Measurements from ENCODE around the gene SGCE. TPM values are rescaled to one million over a fixed set of nuclear protein-coding genes. Genes with fewer than 3 reads are reported as not detected.

SGCE gene
- total and polyA plus RNA-seq, 2 experiments from 2014 or later = 46.1 to 54.8 TPM

DNA sequence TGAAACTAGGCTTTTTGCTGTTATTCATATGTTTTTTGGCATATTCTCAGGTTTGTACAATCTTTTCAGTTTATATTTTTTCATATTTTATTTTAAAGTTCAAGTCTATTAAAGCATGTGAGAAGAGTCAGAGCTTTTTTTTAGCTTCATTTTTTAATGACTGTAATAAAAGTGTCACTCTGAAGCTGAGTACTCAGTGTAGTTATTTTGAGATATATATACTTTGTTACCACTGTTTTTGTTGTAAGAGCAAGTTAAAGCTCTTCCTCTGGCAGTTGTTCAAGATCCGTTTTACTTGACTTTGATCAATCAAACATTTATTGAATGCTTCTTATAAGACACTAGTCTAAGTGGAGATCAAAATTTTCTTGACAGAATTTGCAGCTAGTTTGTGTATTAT, 108.8 kb downstream of the SGCE start:
- Histone ChIP-seq H3K4me1 (ENCODE audit: insufficient read depth) (no peaks in the 10 kb centered on the region), H3K4me2 (no peak overlapping the region), H3K9me2 (ENCODE audit: insufficient read depth) (no peaks in the 10 kb centered on the region), H2AFZ (no peak overlapping the region), H3K27ac (ENCODE audit: low read depth) (no peak overlapping the region), H3K79me2 (replicated peaks; ENCODE audit: insufficient read depth) (no peaks in the 10 kb centered on the region), H3K4me3 (no peak overlapping the region), H3F3A (replicated peaks; ENCODE audit: low read depth) (no peaks in the 10 kb centered on the region), H3K36me3 (ENCODE audit: insufficient read depth) (no peaks in the 10 kb centered on the region), H3K27me3 (ENCODE audit: insufficient read depth) (no peaks in the 10 kb centered on the region), H4K20me1 (replicated peaks; ENCODE audit: insufficient read depth) (no peaks in the 10 kb centered on the region)
- DNase-seq (ENCODE audit: low spot score) = no peak
- peaks cover 4% of the 10 kb centered on the region for H3K27me3 Mint-ChIP-seq (ENCODE audit: insufficient read depth, low read depth, poor library complexity)
- no peak overlapping the region for H3K27ac Mint-ChIP-seq
- H3K4me3 Mint-ChIP-seq = no peak overlapping the region
- H3K36me3 Mint-ChIP-seq (ENCODE audit: low read depth) = no peaks in the 10 kb centered on the region; the same call in 2 of the 3 replicates
- no peak for ATAC-seq
- TF ChIP-seq CREB1 (CRISPR knock-in tag; IDR thresholded peaks at IDR 0.05; ENCODE audit: low read depth) = no peak
- TF ChIP-seq, protein P1, sequence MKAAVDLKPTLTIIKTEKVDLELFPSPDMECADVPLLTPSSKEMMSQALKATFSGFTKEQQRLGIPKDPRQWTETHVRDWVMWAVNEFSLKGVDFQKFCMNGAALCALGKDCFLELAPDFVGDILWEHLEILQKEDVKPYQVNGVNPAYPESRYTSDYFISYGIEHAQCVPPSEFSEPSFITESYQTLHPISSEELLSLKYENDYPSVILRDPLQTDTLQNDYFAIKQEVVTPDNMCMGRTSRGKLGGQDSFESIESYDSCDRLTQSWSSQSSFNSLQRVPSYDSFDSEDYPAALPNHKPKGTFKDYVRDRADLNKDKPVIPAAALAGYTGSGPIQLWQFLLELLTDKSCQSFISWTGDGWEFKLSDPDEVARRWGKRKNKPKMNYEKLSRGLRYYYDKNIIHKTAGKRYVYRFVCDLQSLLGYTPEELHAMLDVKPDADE (IDR thresholded peaks at IDR 0.05) = no peak
- TF ChIP-seq ZNF114 (CRISPR knock-in tag; IDR thresholded peaks at IDR 0.05) = no peak
- TF ChIP-seq, protein P2, sequence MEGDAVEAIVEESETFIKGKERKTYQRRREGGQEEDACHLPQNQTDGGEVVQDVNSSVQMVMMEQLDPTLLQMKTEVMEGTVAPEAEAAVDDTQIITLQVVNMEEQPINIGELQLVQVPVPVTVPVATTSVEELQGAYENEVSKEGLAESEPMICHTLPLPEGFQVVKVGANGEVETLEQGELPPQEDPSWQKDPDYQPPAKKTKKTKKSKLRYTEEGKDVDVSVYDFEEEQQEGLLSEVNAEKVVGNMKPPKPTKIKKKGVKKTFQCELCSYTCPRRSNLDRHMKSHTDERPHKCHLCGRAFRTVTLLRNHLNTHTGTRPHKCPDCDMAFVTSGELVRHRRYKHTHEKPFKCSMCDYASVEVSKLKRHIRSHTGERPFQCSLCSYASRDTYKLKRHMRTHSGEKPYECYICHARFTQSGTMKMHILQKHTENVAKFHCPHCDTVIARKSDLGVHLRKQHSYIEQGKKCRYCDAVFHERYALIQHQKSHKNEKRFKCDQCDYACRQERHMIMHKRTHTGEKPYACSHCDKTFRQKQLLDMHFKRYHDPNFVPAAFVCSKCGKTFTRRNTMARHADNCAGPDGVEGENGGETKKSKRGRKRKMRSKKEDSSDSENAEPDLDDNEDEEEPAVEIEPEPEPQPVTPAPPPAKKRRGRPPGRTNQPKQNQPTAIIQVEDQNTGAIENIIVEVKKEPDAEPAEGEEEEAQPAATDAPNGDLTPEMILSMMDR (conservative IDR thresholded peaks at IDR 0.05; ENCODE audit: low read depth in 2 of 2) = no peak
- TF ChIP-seq POLR2AphosphoS5 (IDR thresholded peaks at IDR 0.05; ENCODE audit: low read depth) = no peak
- TF ChIP-seq EZH2 (IDR thresholded peaks at IDR 0.05; ENCODE audit: low read depth, unreplicated experiment) = no peak
- no peak for TF ChIP-seq ZNF331 (CRISPR knock-in tag; IDR thresholded peaks at IDR 0.05; ENCODE audit: low read depth)
- TF ChIP-seq, protein P3, sequence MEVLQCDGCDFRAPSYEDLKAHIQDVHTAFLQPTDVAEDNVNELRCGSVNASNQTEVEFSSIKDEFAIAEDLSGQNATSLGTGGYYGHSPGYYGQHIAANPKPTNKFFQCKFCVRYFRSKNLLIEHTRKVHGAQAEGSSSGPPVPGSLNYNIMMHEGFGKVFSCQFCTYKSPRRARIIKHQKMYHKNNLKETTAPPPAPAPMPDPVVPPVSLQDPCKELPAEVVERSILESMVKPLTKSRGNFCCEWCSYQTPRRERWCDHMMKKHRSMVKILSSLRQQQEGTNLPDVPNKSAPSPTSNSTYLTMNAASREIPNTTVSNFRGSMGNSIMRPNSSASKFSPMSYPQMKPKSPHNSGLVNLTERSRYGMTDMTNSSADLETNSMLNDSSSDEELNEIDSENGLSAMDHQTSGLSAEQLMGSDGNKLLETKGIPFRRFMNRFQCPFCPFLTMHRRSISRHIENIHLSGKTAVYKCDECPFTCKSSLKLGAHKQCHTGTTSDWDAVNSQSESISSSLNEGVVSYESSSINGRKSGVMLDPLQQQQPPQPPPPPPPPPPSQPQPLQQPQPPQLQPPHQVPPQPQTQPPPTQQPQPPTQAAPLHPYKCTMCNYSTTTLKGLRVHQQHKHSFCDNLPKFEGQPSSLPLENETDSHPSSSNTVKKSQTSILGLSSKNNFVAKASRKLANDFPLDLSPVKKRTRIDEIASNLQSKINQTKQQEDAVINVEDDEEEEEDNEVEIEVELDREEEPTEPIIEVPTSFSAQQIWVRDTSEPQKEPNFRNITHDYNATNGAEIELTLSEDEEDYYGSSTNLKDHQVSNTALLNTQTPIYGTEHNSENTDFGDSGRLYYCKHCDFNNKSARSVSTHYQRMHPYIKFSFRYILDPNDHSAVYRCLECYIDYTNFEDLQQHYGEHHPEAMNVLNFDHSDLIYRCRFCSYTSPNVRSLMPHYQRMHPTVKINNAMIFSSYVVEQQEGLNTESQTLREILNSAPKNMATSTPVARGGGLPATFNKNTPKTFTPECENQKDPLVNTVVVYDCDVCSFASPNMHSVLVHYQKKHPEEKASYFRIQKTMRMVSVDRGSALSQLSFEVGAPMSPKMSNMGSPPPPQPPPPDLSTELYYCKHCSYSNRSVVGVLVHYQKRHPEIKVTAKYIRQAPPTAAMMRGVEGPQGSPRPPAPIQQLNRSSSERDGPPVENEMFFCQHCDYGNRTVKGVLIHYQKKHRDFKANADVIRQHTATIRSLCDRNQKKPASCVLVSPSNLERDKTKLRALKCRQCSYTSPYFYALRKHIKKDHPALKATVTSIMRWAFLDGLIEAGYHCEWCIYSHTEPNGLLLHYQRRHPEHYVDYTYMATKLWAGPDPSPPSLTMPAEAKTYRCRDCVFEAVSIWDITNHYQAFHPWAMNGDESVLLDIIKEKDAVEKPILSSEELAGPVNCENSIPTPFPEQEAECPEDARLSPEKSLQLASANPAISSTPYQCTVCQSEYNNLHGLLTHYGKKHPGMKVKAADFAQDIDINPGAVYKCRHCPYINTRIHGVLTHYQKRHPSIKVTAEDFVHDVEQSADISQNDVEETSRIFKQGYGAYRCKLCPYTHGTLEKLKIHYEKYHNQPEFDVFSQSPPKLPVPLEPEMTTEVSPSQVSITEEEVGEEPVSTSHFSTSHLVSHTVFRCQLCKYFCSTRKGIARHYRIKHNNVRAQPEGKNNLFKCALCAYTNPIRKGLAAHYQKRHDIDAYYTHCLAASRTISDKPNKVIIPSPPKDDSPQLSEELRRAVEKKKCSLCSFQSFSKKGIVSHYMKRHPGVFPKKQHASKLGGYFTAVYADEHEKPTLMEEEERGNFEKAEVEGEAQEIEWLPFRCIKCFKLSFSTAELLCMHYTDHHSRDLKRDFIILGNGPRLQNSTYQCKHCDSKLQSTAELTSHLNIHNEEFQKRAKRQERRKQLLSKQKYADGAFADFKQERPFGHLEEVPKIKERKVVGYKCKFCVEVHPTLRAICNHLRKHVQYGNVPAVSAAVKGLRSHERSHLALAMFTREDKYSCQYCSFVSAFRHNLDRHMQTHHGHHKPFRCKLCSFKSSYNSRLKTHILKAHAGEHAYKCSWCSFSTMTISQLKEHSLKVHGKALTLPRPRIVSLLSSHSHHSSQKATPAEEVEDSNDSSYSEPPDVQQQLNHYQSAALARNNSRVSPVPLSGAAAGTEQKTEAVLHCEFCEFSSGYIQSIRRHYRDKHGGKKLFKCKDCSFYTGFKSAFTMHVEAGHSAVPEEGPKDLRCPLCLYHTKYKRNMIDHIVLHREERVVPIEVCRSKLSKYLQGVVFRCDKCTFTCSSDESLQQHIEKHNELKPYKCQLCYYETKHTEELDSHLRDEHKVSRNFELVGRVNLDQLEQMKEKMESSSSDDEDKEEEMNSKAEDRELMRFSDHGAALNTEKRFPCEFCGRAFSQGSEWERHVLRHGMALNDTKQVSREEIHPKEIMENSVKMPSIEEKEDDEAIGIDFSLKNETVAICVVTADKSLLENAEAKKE (CRISPR knock-in tag; IDR thresholded peaks at IDR 0.05) = no peak
- no peak for TF ChIP-seq STAT1 (IDR thresholded peaks at IDR 0.05; ENCODE audit: unreplicated experiment)
- no peak for TF ChIP-seq JUNB (IDR thresholded peaks at IDR 0.05; ENCODE audit: unreplicated experiment)
- TF ChIP-seq REST (IDR thresholded peaks at IDR 0.05; ENCODE audit: unreplicated experiment) = no peak
- TF ChIP-seq EZH2phosphoT487 (IDR thresholded peaks at IDR 0.05; ENCODE audit: unreplicated experiment) = no peak
- TF ChIP-seq NANOG (IDR thresholded peaks at IDR 0.05; ENCODE audit: borderline replicate concordance) = no peak
- H3K4me1 Mint-ChIP-seq = no peaks in the 10 kb centered on the region; the same call in 2 of the 3 replicates
- H3K9me3 Mint-ChIP-seq = no peaks in the 10 kb centered on the region

All from GM23338 (cell line).